NCI-H2107 treated with DMSO at 0.1 percent for 48 hours (cell line): ENCODE results near the gene DGCR2.

Source experiments
- DNase-seq: peaks from one replicate; lab custom pipeline; 2025; ENCODE audit not compliant: unreplicated experiment; lab: John Stamatoyannopoulos, UW

Gene DGCR2

GRCh38 chr22:19127329-19128008 lies 5.3 kb upstream of the DGCR2 start:
- no peak for DNase-seq

- DNase-seq = no peak
Observed at GRCh38 chr22:19126309-19127273, 4.4 kb upstream of the DGCR2 start.

- DNase-seq = no peak
Observed at GRCh38 chr22:19125474-19126308, 3.5 kb upstream of the DGCR2 start.

- no peak for DNase-seq
Observed at GRCh38 chr22:19125011-19125410, 2.8 kb upstream of the DGCR2 start.

GRCh38 chr22:19124377-19124776 lies 2.2 kb upstream of the DGCR2 start:
- no peak for DNase-seq

- DNase-seq = no peak
Observed at GRCh38 chr22:19123936-19124335, 1.7 kb upstream of the DGCR2 start.

- DNase-seq = no peak
Observed at GRCh38 chr22:19122752-19123492, 710 bp upstream of the DGCR2 start.

- no peak for DNase-seq
Observed at GRCh38 chr22:19121631-19122142, 525 bp downstream of the DGCR2 start.

- no peak for DNase-seq
Observed at GRCh38 chr22:19120829-19121630, 1.2 kb downstream of the DGCR2 start.

- no peak for DNase-seq
Observed at GRCh38 chr22:19119949-19120348, 2.3 kb downstream of the DGCR2 start.

GRCh38 chr22:19118329-19118880 lies 3.8 kb downstream of the DGCR2 start:
- no peak for DNase-seq

GRCh38 chr22:19117111-19117512 lies 5.1 kb downstream of the DGCR2 start:
- peak; percentile 70 for DNase-seq

GRCh38 chr22:19115628-19116027 lies 6.6 kb downstream of the DGCR2 start:
- no peak for DNase-seq

GRCh38 chr22:19114984-19115552 lies 7.1 kb downstream of the DGCR2 start:
- DNase-seq = no peak

- DNase-seq = no peak
Observed at GRCh38 chr22:19113429-19113828, 8.8 kb downstream of the DGCR2 start.

- no peak for DNase-seq
Observed at GRCh38 chr22:19111584-19111983, 10.6 kb downstream of the DGCR2 start.

- peak; percentile 10 for DNase-seq
Observed at GRCh38 chr22:19111140-19111539, 11.1 kb downstream of the DGCR2 start.

GRCh38 chr22:19110646-19111045 lies 11.6 kb downstream of the DGCR2 start:
- DNase-seq = no peak

GRCh38 chr22:19110064-19110458 lies 12.2 kb downstream of the DGCR2 start:
- no peak for DNase-seq
